Measurements from ENCODE around the gene PLK4.

DNA sequence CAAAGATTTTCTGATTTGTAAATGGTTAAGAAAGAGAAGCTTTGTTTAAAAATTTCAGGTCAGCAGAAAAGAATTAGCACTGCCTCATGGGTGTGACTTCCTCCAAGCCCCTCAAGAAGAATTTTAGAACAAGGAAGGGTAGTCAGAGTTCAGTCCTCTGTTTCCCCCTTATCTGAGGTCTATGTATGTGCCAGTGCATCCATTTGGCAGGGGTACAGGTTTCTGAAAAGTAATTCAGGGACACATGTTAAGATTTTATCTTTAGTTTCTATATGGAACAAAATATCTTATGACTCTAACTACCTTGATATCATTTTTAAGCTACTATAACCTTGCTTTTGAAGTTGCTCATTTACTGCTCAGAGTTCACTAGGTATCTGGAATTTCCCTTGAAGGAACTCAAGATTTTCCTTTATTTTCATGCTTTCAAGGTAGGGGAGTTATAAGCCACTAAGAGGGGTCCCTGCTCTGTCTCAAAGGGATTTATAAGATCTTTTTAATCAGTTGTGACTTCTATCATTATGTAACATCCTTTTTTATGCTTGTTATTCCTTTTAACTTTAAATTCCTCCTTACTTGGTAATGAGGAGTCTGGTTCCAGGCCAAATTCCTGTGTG, 24.4 kb upstream of the PLK4 start:
- TF ChIP-seq, protein P1, sequence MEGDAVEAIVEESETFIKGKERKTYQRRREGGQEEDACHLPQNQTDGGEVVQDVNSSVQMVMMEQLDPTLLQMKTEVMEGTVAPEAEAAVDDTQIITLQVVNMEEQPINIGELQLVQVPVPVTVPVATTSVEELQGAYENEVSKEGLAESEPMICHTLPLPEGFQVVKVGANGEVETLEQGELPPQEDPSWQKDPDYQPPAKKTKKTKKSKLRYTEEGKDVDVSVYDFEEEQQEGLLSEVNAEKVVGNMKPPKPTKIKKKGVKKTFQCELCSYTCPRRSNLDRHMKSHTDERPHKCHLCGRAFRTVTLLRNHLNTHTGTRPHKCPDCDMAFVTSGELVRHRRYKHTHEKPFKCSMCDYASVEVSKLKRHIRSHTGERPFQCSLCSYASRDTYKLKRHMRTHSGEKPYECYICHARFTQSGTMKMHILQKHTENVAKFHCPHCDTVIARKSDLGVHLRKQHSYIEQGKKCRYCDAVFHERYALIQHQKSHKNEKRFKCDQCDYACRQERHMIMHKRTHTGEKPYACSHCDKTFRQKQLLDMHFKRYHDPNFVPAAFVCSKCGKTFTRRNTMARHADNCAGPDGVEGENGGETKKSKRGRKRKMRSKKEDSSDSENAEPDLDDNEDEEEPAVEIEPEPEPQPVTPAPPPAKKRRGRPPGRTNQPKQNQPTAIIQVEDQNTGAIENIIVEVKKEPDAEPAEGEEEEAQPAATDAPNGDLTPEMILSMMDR (IDR thresholded peaks at IDR 0.05) = no peak
- TF ChIP-seq POLR2A (IDR thresholded peaks at IDR 0.05) = no peak
